HuH-7 (cell line): ENCODE measurements around the gene P2RX1.

Source experiments
- DNase-seq: peaks from one replicate; pipeline ENCODE4 v3.0.0; 2011; ENCODE audit warnings: low spot score

The P2RX1 gene

DNA sequence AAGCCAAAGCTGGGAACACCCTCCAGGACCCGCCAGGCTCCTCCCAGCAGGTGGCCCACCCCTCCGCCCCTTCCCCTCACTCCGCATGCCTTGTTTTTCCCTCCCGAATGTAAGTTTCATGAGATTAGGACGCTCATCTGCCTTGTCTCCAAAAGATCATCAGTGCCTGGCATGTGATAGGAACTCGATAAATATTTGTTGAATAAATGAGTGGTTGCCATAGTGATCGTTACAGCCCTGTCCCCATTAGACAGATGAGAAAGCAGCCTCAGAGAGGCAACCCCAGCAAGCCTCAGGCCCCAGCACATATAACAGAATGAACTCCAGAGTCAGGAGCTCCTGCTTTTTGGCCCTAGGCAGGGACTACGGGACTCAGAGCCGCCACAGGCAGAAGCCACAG is 28.5 kb downstream of the P2RX1 start:
- no peak for DNase-seq

DNA sequence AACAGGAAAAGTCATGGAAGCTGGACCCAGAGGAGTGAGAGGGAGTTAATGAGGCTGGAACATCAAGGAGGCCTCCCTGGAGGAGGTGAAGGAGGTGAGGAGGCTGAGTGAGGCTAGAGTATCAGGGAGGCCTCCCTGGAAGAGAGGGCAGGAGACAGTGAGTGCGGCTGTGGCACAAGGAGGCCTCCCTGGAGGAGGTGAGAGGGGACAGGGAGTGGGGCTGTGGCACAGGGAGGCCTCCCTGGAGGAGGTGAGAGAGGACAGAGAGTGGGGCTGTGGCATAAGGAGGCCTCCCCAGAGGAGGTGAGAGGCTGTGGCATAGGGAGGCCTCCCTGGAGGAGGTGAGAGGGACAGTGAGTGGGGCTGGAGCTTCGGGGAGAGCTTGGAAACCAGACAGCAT is 28.9 kb downstream of the P2RX1 start:
- DNase-seq: no peak

DNA sequence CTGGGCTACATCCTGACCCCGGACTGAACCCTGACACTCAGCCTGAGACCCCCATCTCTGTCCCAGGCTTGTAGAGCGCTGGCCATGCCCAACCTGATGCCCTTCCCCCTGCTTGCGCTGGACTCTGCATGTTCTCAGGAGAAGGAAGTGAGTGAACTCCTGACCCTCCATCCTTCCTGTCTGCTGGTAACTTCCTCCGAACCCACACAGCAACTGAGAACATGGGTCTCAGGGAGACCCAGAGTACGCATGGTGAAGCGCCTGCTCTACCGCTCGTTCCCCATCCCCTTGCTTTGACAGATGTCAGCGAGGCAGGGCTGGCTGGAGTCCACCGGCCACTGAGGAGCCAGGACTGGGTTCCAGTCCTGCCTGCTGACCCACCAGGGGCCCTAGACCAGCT is 29.5 kb downstream of the P2RX1 start:
- no peak for DNase-seq

GRCh38 chr17:3885970-3886369 is 30.3 kb downstream of the P2RX1 start:
- no peak for DNase-seq

GRCh38 chr17:3885271-3885670 is 31.0 kb downstream of the P2RX1 start:
- no peak for DNase-seq

DNA sequence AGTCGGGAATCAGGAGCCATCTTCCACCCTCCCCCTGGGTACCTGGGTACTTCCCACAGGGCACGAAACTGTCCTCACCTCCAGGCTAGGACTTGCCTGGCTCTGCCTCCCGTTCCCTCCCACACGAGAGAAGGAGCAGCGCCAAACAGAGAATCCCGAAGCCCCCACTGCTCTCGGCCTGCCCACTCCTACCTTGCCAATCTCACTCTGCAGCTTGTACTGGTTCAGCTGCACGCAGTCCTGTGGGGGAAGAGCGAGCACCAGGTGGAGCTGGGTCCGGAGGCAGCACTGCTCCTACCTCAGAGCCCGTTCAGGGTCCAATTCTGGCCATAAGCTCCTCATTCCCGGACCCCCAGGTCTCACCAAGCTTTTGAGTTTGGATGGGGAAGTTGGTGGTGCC is 32.1 kb downstream of the P2RX1 start:
- no peak for DNase-seq

- peak; percentile 41 for DNase-seq
Measured at GRCh38 chr17:3882276-3882675, 34.0 kb downstream of the P2RX1 start.

DNA sequence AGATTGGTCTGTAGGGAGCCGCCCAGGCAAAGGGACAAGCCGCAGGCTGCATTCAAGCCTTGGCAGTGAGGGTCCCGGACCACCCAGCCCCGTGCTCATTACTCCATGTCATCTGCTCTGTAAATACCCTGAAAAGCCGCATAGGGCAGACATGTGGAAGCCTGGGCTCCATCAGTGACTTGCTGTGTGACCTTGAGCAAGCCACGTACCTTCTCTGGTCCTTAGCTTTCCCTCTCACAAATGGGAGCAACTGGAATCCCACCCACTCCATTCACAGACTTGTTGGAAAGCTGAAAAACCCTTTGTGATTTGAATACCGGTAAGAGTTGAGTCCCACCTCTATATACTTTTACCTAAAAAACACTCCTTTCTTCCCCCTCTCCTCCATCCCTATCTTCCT is 35.3 kb downstream of the P2RX1 start:
- no peak for DNase-seq

DNA sequence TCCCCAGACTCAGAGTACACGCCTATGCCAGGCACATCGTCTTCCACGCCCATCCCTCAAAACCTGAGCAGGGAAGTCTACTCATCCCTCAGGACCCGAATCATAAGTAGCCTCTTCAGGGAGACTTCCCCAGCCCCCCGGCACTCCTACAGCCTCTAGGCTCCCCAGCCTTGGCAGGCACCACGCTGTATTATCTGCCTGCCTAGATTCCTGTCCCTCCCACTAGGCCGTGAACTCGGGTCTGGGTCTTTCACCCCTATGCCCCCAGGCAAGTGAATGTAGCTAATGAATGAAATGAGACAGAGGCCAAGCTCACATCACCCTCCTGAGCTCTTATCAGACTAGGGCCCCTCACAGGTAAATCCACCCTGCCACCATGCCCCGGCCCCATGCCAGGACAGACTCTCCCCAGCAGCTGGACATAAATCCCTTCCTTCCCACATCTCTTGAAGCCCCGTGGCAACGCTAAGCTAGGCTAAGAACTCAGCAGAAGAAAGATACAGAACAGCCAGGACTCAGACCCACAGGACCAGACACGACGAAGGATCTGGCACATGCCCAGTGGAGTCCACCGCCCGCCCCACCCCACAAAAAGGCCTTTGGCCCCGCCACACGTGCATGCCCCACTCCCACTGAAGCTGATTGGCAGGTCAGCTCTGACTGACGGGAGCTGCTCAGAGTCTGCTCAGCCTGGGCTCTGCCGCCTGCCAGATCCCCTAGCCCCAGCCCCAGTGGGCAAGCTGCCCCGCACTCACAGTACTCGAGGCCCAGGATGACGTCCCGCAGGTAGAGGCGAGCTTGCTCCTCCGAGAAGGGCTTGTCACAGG is 36.5 kb downstream of the P2RX1 start:
- DNase-seq: no peak

DNA sequence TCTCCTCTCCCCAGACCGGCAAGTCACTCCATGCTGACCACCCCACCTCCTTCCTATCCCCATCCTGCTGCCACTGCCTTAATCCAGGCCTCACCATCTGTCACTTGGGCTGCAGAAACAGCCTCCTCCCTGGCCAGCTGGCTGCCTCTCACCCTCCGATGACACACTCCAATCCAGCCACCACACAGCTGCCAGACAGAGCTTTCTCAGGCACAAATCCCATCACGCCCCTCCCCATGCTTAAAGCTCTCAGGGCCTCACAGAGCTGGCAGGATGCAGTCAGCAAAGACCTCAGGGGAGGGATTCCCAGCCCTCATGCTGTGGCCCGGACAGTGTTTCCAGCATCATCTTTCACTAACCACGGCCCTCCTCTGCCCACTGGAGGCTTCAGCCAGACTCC is 37.1 kb downstream of the P2RX1 start:
- DNase-seq: no peak

DNA sequence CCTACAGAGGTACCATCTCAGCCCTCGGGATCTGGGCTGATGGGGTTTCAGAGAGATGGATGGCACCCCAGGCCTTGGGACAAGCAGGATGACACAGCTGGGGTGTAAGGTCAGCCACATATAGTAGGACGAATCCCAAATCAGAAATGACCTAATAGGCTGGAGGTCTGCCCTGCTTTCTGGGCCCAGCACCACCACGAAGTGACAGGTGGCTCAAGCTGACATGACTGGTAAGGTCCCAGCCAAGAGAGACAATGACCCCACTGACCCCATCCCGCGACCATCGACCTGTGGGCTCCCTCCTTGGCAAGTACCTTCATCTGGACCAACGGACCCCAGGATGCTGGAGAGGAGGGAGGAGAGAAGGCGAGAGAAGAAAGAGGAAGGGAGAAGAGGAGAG is 39.0 kb downstream of the P2RX1 start:
- DNase-seq: no peak

- no peak for DNase-seq
Measured at GRCh38 chr17:3875317-3875716, 40.9 kb downstream of the P2RX1 start.

DNA sequence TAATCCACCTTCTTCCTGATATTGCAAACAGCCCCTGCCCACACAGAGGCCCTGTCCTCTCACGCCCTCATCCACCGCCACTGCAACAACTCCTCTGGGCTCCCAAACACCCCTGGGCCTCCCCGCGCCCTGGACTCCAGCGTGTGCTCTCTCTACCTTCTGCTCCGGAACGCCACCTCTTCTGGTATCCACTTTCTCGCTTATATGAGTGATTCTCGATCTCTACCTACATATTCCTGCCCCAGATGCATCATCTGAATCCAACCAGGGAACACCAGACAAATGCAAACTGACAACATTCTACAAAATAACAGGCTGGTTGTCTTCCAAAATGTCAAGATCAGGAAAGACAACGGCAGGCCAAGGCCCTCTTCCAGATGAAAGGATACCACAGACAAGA is 42.4 kb downstream of the P2RX1 start:
- no peak for DNase-seq

DNA sequence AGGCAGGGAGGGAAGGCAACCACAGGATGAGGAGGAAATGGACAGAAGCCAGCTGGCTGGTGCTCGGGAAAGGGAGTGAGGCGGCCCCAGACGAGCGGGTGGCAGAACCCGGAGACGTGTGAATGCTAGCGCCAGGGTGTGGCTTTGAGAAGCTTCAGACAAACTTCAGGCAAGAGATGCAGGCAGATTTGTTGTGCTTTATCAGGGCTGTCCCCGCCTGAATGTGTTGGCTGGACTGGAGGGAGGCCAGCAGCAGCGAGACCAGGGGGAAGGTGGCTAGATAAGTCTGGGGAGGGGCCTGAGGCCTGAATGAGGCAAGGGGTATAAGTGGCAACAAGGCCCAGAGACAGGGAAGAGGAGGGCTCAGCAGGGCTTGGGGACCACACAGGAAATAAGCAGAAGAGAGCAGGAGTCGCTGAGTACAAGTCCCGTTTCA is 45.4 kb downstream of the P2RX1 start:
- DNase-seq: no peak

DNA sequence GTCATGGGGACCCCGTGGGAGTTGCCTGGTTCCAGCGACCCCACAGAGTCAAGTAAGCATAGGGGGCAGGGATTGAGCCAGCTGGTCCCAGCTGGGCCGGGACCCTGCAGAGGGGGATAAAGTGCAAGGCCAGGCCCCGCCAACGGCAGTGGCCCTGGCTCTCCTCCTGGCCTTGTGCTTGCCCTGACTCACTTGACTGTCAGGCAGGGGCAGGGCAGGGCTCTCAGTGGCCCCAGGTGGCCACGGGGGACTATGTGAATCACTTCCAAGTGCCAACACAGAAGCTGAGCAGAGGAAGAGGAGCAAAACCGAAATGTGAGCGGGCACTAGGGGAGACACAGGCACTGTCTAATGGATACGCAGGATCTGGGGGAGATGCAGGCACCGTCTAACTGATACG is 48.7 kb downstream of the P2RX1 start:
- no peak for DNase-seq

DNA sequence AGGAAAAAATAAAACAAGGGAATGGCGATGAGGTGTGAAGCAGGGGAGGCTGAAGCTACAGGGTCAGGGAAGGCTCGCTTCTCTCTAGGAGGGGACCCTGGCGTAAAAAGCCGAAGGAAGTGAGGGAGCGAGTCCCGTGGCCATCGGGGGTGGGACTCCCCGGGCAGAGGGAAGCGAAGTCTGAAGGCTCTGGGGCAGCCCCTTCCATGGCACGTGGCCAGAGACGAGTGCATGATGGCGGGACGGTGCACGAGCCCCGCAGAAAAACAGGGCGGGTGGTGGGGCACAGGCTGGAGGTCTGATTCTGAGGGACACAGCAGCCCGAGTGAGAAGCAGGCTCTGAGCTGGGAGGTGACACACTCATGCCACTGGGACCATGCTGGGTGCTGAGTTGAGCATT is 49.2 kb downstream of the P2RX1 start:
- no peak for DNase-seq

DNA sequence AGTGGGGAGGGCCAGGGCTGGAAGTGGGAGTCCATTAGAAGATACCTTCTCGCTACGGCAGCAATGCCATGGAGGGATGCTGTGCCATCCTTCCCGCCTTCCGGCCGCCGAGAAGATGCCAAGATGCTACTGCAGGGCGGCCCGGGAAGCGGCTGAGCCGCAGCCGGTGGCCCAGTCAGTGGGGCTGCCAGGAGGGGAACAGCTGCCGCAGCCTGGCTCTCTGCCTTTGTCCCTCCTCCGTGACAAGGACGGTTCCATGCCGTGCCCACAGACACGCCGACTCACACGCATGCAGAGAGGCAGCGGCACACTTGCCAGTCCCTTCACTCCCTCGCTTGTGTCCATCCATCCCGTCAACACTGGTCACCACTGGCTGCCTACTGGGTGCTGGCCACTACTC is 50.0 kb downstream of the P2RX1 start:
- DNase-seq: no peak

GRCh38 chr17:3865176-3865575 is 51.1 kb downstream of the P2RX1 start:
- DNase-seq: no peak

DNA sequence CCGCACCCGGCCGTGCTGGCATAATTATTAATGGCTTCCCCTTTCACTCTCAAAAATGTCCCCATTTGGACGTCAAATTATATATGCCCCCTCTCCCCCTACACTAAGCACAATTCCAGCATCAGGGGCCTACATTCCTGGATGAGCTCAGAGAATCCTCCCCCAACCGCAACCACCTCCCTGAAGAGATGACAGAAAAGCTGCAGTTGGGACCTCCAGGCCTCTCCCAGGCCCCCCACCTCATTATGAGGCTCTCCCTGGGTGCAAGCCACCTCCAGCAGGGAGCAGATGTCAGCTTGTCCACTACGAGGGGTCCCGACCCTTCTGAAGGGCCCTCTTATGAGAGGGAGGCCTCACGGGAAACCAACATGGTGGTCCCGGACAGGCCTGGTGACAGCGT is 51.7 kb downstream of the P2RX1 start:
- DNase-seq: no peak

DNA sequence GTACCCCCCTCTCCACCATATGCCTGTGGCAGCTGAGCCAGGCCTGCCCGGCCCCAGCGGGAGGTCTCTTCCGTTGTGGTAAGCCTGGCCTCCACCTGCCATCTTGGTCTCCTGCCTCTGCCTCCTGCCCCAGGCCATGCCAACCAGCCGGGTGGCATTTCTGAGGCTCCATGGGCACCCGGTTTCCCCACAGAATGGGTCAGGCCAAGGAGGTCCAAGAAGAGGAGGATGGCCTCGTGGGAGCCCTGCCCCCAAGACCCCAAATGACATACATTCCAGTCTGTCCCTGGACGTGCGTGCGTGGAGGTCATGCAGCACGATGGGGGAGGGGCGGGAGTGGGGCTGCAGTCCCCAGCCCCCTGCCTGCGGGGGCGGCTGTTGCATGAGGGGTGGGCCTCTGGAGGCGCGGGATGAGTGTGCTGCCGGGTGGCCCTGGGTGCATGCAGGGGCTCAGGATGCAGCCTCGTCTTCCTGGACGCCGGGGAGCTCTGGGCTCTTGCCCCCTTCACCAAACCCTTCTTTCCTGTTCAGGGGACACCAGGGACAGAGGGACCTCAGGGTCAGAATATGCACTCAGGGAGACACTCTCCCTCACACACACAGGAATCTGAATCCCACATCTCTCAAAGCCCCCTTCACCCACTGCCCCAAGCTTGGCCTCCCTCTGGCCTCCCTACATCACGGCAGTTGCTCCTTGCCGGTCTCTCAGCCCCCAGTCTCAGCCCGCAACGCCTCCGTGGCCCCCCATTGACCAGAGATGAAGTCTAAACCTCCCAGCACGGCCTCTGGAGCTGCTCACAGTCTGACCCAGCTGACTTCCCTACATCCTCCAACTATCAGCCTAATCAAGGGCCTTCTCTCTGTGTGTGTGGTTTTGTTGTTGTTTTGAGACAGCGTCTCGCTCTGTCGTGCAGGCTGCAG is 54.2 kb downstream of the P2RX1 start:
- no peak for DNase-seq

GRCh38 chr17:3860939-3861700 is 55.1 kb downstream of the P2RX1 start:
- DNase-seq: no peak

- DNase-seq: no peak
Measured at GRCh38 chr17:3859940-3860339, 56.3 kb downstream of the P2RX1 start.
